ENCODE results near the gene NXNL2. TPM values are rescaled to one million over a fixed set of nuclear protein-coding genes. Genes with fewer than 3 reads are reported as not detected.

The NXNL2 gene
- total RNA-seq, 1 donor: 11.2 TPM

GRCh38 chr9:88572684-88573083 lies 37.7 kb downstream of the NXNL2 start:
- no peak for TF ChIP-seq CTCF (IDR thresholded peaks at IDR 0.05; ENCODE audit: insufficient read depth, low read depth, low read length)
- no peak for DNase-seq (ENCODE audit: low read depth)
- H3K4me3 ChIP-seq (ENCODE audit: low read depth, low read length): no peak overlapping the region

- no peak for TF ChIP-seq CTCF (IDR thresholded peaks at IDR 0.05; ENCODE audit: insufficient read depth, low read depth, low read length)
- no peak overlapping the region for H3K4me3 ChIP-seq (ENCODE audit: low read depth, low read length)
- peak; percentile 67 for DNase-seq (ENCODE audit: low read depth)
Observed at GRCh38 chr9:88574953-88575352, 40.0 kb downstream of the NXNL2 start.

- TF ChIP-seq CTCF (IDR thresholded peaks at IDR 0.05; ENCODE audit: insufficient read depth, low read depth, low read length): no peak
- DNase-seq (ENCODE audit: low read depth): no peak
- no peak overlapping the region for H3K4me3 ChIP-seq (ENCODE audit: low read depth, low read length)
Observed at GRCh38 chr9:88577256-88578120, 42.5 kb downstream of the NXNL2 start.

- DNase-seq (ENCODE audit: low read depth): peak; percentile 72
- TF ChIP-seq CTCF (IDR thresholded peaks at IDR 0.05; ENCODE audit: insufficient read depth, low read depth, low read length): peak; percentile 95
- H3K4me3 ChIP-seq (ENCODE audit: low read depth, low read length): no peak overlapping the region
Observed at GRCh38 chr9:88578121-88579049, 43.4 kb downstream of the NXNL2 start.

- no peak overlapping the region for H3K4me3 ChIP-seq (ENCODE audit: low read depth, low read length)
- DNase-seq (ENCODE audit: low read depth): no peak
- TF ChIP-seq CTCF (IDR thresholded peaks at IDR 0.05; ENCODE audit: insufficient read depth, low read depth, low read length): no peak
Observed at GRCh38 chr9:88579050-88579715, 44.2 kb downstream of the NXNL2 start.

- no peak for TF ChIP-seq CTCF (IDR thresholded peaks at IDR 0.05; ENCODE audit: insufficient read depth, low read depth, low read length)
- H3K4me3 ChIP-seq (ENCODE audit: low read depth, low read length): no peak overlapping the region
- DNase-seq (ENCODE audit: low read depth): no peak
Observed at GRCh38 chr9:88580961-88581360, 46.0 kb downstream of the NXNL2 start.
